ENCODE data around the gene GPR17. TPM values are rescaled to one million over a fixed set of nuclear protein-coding genes. Genes with fewer than 3 reads are reported as not detected.
A peak's percentile ranks its signal among the peaks of the same experiment; 100 is the strongest.

Gene GPR17
- total RNA-seq, 1 experiment from 2014 or later: not detected

- no peak for TF ChIP-seq TCF7L2 (IDR thresholded peaks at IDR 0.05; ENCODE audit: low read depth, low read length)
- no peak for TF ChIP-seq POLR2AphosphoS5 (IDR thresholded peaks at IDR 0.05; ENCODE audit: low read depth, low read length)
- no peak for TF ChIP-seq SIN3A (IDR thresholded peaks at IDR 0.05; ENCODE audit: borderline replicate concordance, insufficient read depth, low read depth, low read length)
- no peak for TF ChIP-seq REST (IDR thresholded peaks at IDR 0.05; ENCODE audit: insufficient read depth in 1 of 2, low read depth in 2 of 2, low read length in 1 of 2)
- TF ChIP-seq CTCF (IDR thresholded peaks at IDR 0.05): no peak; the same call in 1 of the 2 replicates
- in situ Hi-C loops (cut with HindIII; ENCODE audit: low pct_unique_long_range_greater_than_20kb, low sequenced_read_pairs): no loop called here
- H3K4me1 ChIP-seq (ENCODE audit: control insufficient read depth, insufficient read depth, low read length): peaks cover 11% of the 10 kb centered on the region
- BruUV-seq (replicated peaks): no TSS peak
- H3K27me3 ChIP-seq (ENCODE audit: control insufficient read depth, insufficient read depth, low read length): peaks cover 4% of the 10 kb centered on the region; the same call in 1 of the 2 replicates
- intact Hi-C loops (cut with micrococcal nuclease; ENCODE audit: unreplicated experiment): no loop called here
- H3K4me3 ChIP-seq (ENCODE audit: low read depth in 2 of 2, low read length in 2 of 2): peak within 1 kb of the TSS; percentile 44 to 56
- H3K27ac ChIP-seq (ENCODE audit: low read length): peak within 1 kb of the TSS; percentile 13
- CTCF ChIA-PET: interaction anchor here (0.6 to 3.1 kb wide), 2 partner anchors 20 to 84 kb away, joined by 3 to 12 read pairs; no protein-coding TSS in a partner anchor
- DNase-seq (ENCODE audit: low read depth, low spot score): no peak
- H3K36me3 ChIP-seq (ENCODE audit: control insufficient read depth, insufficient read depth, low read length): no peaks in the 10 kb centered on the region
- ATAC-seq: peak; percentile 77
- H3K9me3 ChIP-seq (ENCODE audit: control insufficient read depth, insufficient read depth, low read depth, low read length): no peaks in the 10 kb centered on the region
- POLR2A ChIA-PET: interaction anchor here (0.7 kb wide), 1 partner anchor 80 kb away, joined by 4 read pairs; no protein-coding TSS in a partner anchor
Observed at GRCh38 chr2:127675331-127676261, 29.6 kb downstream of the GPR17 start, which contains the start of gene LIMS2. Gene LIMS2 (minus strand): TSS chr2:127675530. CDS start chr2:127675024, 506 bp downstream.

- CTCF ChIA-PET: interaction anchor here (3.1 kb wide), 1 partner anchor 86 kb away, joined by 12 read pairs; no protein-coding TSS in a partner anchor
- no peak for TF ChIP-seq POLR2AphosphoS5 (IDR thresholded peaks at IDR 0.05; ENCODE audit: low read depth, low read length)
- TF ChIP-seq TCF7L2 (IDR thresholded peaks at IDR 0.05; ENCODE audit: low read depth, low read length): no peak
- no peak for TF ChIP-seq REST (IDR thresholded peaks at IDR 0.05; ENCODE audit: insufficient read depth in 1 of 2, low read depth in 2 of 2, low read length in 1 of 2)
- no peak for TF ChIP-seq CTCF (IDR thresholded peaks at IDR 0.05)
- TF ChIP-seq SIN3A (IDR thresholded peaks at IDR 0.05; ENCODE audit: borderline replicate concordance, insufficient read depth, low read depth, low read length): no peak
- Histone ChIP-seq H3K27ac (ENCODE audit: low read length) (no peak overlapping the region), H3K9me3 (ENCODE audit: control insufficient read depth, insufficient read depth, low read depth, low read length) (no peaks in the 10 kb centered on the region), H3K27me3 (ENCODE audit: control insufficient read depth, insufficient read depth, low read length) (peaks cover 4% of the 10 kb centered on the region; the same call in 1 of the 2 replicates), H3K4me3 (ENCODE audit: low read depth in 2 of 2, low read length in 2 of 2) (no peak overlapping the region), H3K36me3 (ENCODE audit: control insufficient read depth, insufficient read depth, low read length) (no peaks in the 10 kb centered on the region), H3K4me1 (ENCODE audit: control insufficient read depth, insufficient read depth, low read length) (peaks cover 11% of the 10 kb centered on the region)
- no peak for ATAC-seq
- intact Hi-C loops (cut with micrococcal nuclease; ENCODE audit: unreplicated experiment) (no loop called here), in situ Hi-C loops (cut with HindIII; ENCODE audit: low pct_unique_long_range_greater_than_20kb, low sequenced_read_pairs) (no loop called here)
- POLR2A ChIA-PET: no interaction called here
- DNase-seq (ENCODE audit: low read depth, low spot score): no peak
- BruUV-seq (replicated peaks): no TSS peak
Observed at GRCh38 chr2:127676906-127677305, 31.0 kb downstream of the GPR17 start.
